Amygdala (tissue), 56 donors: ENCODE results near the gene COIL.

Experiments
- DNase-seq, 56 donors: peaks; one replicate each; lab custom pipeline; 2025; lab: John Stamatoyannopoulos, UW

Gene COIL

GRCh38 chr17:56912105-56912999 is 48.5 kb downstream of the COIL start:
- peak in 1 of 56 donors; percentile 1 for DNase-seq

GRCh38 chr17:56910509-56911235 is 50.2 kb downstream of the COIL start:
- DNase-seq: no peak

GRCh38 chr17:56909742-56910508 is 50.9 kb downstream of the COIL start:
- no peak for DNase-seq

GRCh38 chr17:56908001-56908542 is 52.8 kb downstream of the COIL start:
- DNase-seq: peak in 5 of 56 donors; percentile 5 to 22 (median 14)

- no peak for DNase-seq
Observed at GRCh38 chr17:56903560-56903959, 57.3 kb downstream of the COIL start.

- no peak for DNase-seq
Observed at GRCh38 chr17:56902348-56902747, 58.5 kb downstream of the COIL start.

- DNase-seq: no peak
Observed at GRCh38 chr17:56899403-56899802, 61.4 kb downstream of the COIL start.

- no peak for DNase-seq
Observed at GRCh38 chr17:56898874-56899273, 62.0 kb downstream of the COIL start.

- DNase-seq: no peak
Observed at GRCh38 chr17:56897646-56898424, 63.0 kb downstream of the COIL start.

GRCh38 chr17:56896968-56897359 is 63.9 kb downstream of the COIL start:
- DNase-seq: no peak

- DNase-seq: no peak
Observed at GRCh38 chr17:56896217-56896967, 64.5 kb downstream of the COIL start.

GRCh38 chr17:56894859-56895455 is 65.9 kb downstream of the COIL start:
- no peak for DNase-seq

- no peak for DNase-seq
Observed at GRCh38 chr17:56893503-56893902, 67.3 kb downstream of the COIL start.

GRCh38 chr17:56892333-56892732 is 68.5 kb downstream of the COIL start:
- DNase-seq: no peak

GRCh38 chr17:56891751-56892150 is 69.1 kb downstream of the COIL start:
- no peak for DNase-seq

- no peak for DNase-seq
Observed at GRCh38 chr17:56890906-56891674, 69.8 kb downstream of the COIL start.

GRCh38 chr17:56890390-56890789 is 70.5 kb downstream of the COIL start:
- DNase-seq: no peak
